ENCODE data around the gene IL33. TPM values are rescaled to one million over a fixed set of nuclear protein-coding genes. Genes with fewer than 3 reads are reported as not detected.
A peak's percentile ranks its signal among the peaks of the same experiment; 100 is the strongest.
"Not testable (repeated sequence)": the region's sequence is repeated elsewhere in the genome, so short reads cannot be mapped to it uniquely, and the experiment has no call there.

The IL33 gene
- total RNA-seq = 10 to 100 TPM in 1 of 4 donors, 1 to 10 TPM in 3; 2.2 to 25.1 (median 6.3) TPM

GRCh38 chr9:6215562-6215961 is at the start of gene IL33:
IL33 (plus strand) TSS chr9:6215807; CDS start chr9:6241695, 25,888 bp downstream.
- intact Hi-C loops (cut with DNase I; ENCODE audit: low total_unique reads) = no loop called here
- Histone ChIP-seq H3K27me3 (no peaks in the 10 kb centered on the region), H3K4me3 (peak within 1 kb of the TSS in 2 of 4 donors; percentile 7 to 30), H3K36me3 (no peaks in the 10 kb centered on the region), H3K27ac (peak within 1 kb of the TSS; percentile 43 to 78 (median 70)), H3K9me3 (peaks cover 0 to under 1% of the 10 kb centered on the region in 2 donors), H3K4me1 (peaks cover 0 to 18% (median 7%) of the 10 kb centered on the region in 4 donors)
- DNase-seq = no peak
- 26 to 36% methylated on average over 3 of the region's 3 CpGs for WGBS, 2 donors (ENCODE audit: low coverage in 1 of 2)
- in situ Hi-C loops (cut with MboI; ENCODE audit: low pct_ligation_motif_present in 1 of 4, low pct_unique_long_range_greater_than_20kb in 1 of 4, low sequenced_read_pairs in 3 of 4) = no loop called here
- TF ChIP-seq CTCF (IDR thresholded peaks at IDR 0.05) (no peak), EP300 (IDR thresholded peaks at IDR 0.05; ENCODE audit: low read depth) (no peak), POLR2A (IDR thresholded peaks at IDR 0.05) (no peak), POLR2AphosphoS5 (IDR thresholded peaks at IDR 0.05) (peak in 2 of 3 donors; percentile 23 to 36)

GRCh38 chr9:6171667-6172066 is 43.9 kb upstream of the IL33 start:
- Histone ChIP-seq H3K36me3 (no peaks in the 10 kb centered on the region), H3K27ac (no peak overlapping the region), H3K4me1 (no peaks in the 10 kb centered on the region), H3K9me3 (peaks cover 11 to 20% of the 10 kb centered on the region in 2 donors), H3K27me3 (no peaks in the 10 kb centered on the region), H3K4me3 (no peak overlapping the region)
- TF ChIP-seq POLR2AphosphoS5 (IDR thresholded peaks at IDR 0.05) (no peak), CTCF (IDR thresholded peaks at IDR 0.05) (no peak), POLR2A (IDR thresholded peaks at IDR 0.05) (no peak), EP300 (IDR thresholded peaks at IDR 0.05; ENCODE audit: low read depth) (no peak)
- WGBS, 2 donors (ENCODE audit: low coverage in 1 of 2) = 9 to 10% methylated on average over 1 of the region's 1 CpG
- intact Hi-C loops (cut with DNase I; ENCODE audit: low total_unique reads) (no loop called here), in situ Hi-C loops (cut with MboI; ENCODE audit: low pct_ligation_motif_present in 1 of 4, low pct_unique_long_range_greater_than_20kb in 1 of 4, low sequenced_read_pairs in 3 of 4) (no loop called here)
- no peak for DNase-seq

GRCh38 chr9:6173914-6174313 is 41.7 kb upstream of the IL33 start:
- H3K4me3 ChIP-seq = no peak overlapping the region
- no peaks in the 10 kb centered on the region for H3K27me3 ChIP-seq
- DNase-seq = no peak
- intact Hi-C loops (cut with DNase I; ENCODE audit: low total_unique reads) (no loop called here), in situ Hi-C loops (cut with MboI; ENCODE audit: low pct_ligation_motif_present in 1 of 4, low pct_unique_long_range_greater_than_20kb in 1 of 4, low sequenced_read_pairs in 3 of 4) (no loop called here)
- no peaks in the 10 kb centered on the region for H3K4me1 ChIP-seq
- H3K27ac ChIP-seq = no peak overlapping the region
- no peaks in the 10 kb centered on the region for H3K36me3 ChIP-seq
- peaks cover 11 to 20% of the 10 kb centered on the region in 2 donors for H3K9me3 ChIP-seq
- no peak for TF ChIP-seq POLR2AphosphoS5 (IDR thresholded peaks at IDR 0.05)
- no peak for TF ChIP-seq POLR2A (IDR thresholded peaks at IDR 0.05)
- no peak for TF ChIP-seq EP300 (IDR thresholded peaks at IDR 0.05; ENCODE audit: low read depth)
- TF ChIP-seq CTCF (IDR thresholded peaks at IDR 0.05) = no peak

GRCh38 chr9:6182549-6183226 is 32.9 kb upstream of the IL33 start:
- H3K4me3 ChIP-seq; H3K9me3 ChIP-seq; H3K27ac ChIP-seq; DNase-seq; H3K27me3 ChIP-seq; H3K4me1 ChIP-seq; intact Hi-C loops (cut with DNase I; ENCODE audit: low total_unique reads); H3K36me3 ChIP-seq: not testable (repeated sequence)
- in situ Hi-C loops (cut with MboI; ENCODE audit: low pct_ligation_motif_present in 1 of 4, low pct_unique_long_range_greater_than_20kb in 1 of 4, low sequenced_read_pairs in 3 of 4) = loop anchor here in 1 of 4 donors (25.0 kb wide), 1 partner anchor 130 kb away; no protein-coding TSS in a partner anchor
- 94% methylated on average over 24 of the region's 31 CpGs; no CpG with 5 or more reads in 1 of the 2 donors for WGBS, 2 donors (ENCODE audit: low coverage in 1 of 2)

GRCh38 chr9:6183227-6183551 is 32.4 kb upstream of the IL33 start:
- in situ Hi-C loops (cut with MboI; ENCODE audit: low pct_ligation_motif_present in 1 of 4, low pct_unique_long_range_greater_than_20kb in 1 of 4, low sequenced_read_pairs in 3 of 4) (loop anchor here in 1 of 4 donors (25.0 kb wide), 1 partner anchor 129 kb away; no protein-coding TSS in a partner anchor), intact Hi-C loops (cut with DNase I; ENCODE audit: low total_unique reads) (no loop called here)
- 100% methylated on average over 2 of the region's 2 CpGs for WGBS, 2 donors (ENCODE audit: low coverage in 1 of 2)
- Histone ChIP-seq H3K27ac (no peak overlapping the region), H3K4me1 (peaks cover 0 to 4% (median 0%) of the 10 kb centered on the region in 4 donors), H3K27me3 (no peaks in the 10 kb centered on the region), H3K4me3 (no peak overlapping the region), H3K36me3 (no peaks in the 10 kb centered on the region), H3K9me3 (no peaks in the 10 kb centered on the region)
- no peak for DNase-seq
- no peak for TF ChIP-seq POLR2AphosphoS5 (IDR thresholded peaks at IDR 0.05)
- TF ChIP-seq POLR2A (IDR thresholded peaks at IDR 0.05) = no peak
- no peak for TF ChIP-seq EP300 (IDR thresholded peaks at IDR 0.05; ENCODE audit: low read depth)
- no peak for TF ChIP-seq CTCF (IDR thresholded peaks at IDR 0.05)
